Caco-2 (cell line): ENCODE results near the gene RPAP2. TPM values are rescaled to one million over a fixed set of nuclear protein-coding genes. Genes with fewer than 3 reads are reported as not detected.

ENCODE experiments used
- BruUV-seq: library from RNA; stranded (reverse); fragments of 400-500 nt; replicated peaks from 2 replicates; lab custom pipeline; 2021; lab: Mats Ljungman, UMichigan
- CTCF ChIA-PET: fragments of 300-600 bp; sonication (Branson Sonifier 250); formaldehyde crosslinking; loops from one replicate; lab custom pipeline; 2022; ENCODE audit warnings: antibody characterized with exemption; lab: Charles Lee
- POLR2A ChIA-PET: fragments of 300-600 bp; sonication (Branson Sonifier 250); formaldehyde crosslinking; loops from one replicate; lab custom pipeline; 2022; ENCODE audit warnings: antibody characterized with exemption; lab: Charles Lee
- DNase-seq, 2 experiments: peaks; one replicate each; pipeline versions ENCODE4 v3.0.0 to v3.0.0-alpha.2; 2020 to 2022
- H3K27me3 ChIP-seq: replicated peaks from 2 replicates; pipeline ENCODE4 v1.6.0; 2011; ENCODE audit warnings: low read length; ENCODE audit not compliant: control insufficient read depth, insufficient read depth
- H3K36me3 ChIP-seq: 2 replicates; pipeline ENCODE4 v1.5.1; 2011; ENCODE audit warnings: low read length; ENCODE audit not compliant: control insufficient read depth, insufficient read depth
- H3K4me1 ChIP-seq: fragments of 250-450 bp; sonication (Bioruptor Pico); 2 replicates; pipeline ENCODE4 v1.5.1; 2020; ENCODE audit warnings: mild to moderate bottlenecking
- H3K4me3 ChIP-seq: 2 replicates; pipeline ENCODE4 v1.5.1; 2011; ENCODE audit warnings: low read depth, mild to moderate bottlenecking, control low read depth, low read length
- H3K9me3 ChIP-seq: fragments of 250-450 bp; sonication (Bioruptor Pico); 2 replicates; pipeline ENCODE4 v1.5.1; 2020; ENCODE audit warnings: mild to moderate bottlenecking, moderate library complexity
- H3K27ac Mint-ChIP-seq: one replicate; pipeline ENCODE4 v1.8.0; 2022; ENCODE audit warnings: mixed read lengths; ENCODE audit not compliant: unreplicated experiment
- H3K27me3 Mint-ChIP-seq: one replicate; pipeline ENCODE4 v1.8.0; 2022; ENCODE audit warnings: mixed read lengths; ENCODE audit not compliant: insufficient read depth, unreplicated experiment
- H3K36me3 Mint-ChIP-seq: one replicate; pipeline ENCODE4 v1.8.0; 2022; ENCODE audit warnings: mild to moderate bottlenecking, mixed read lengths; ENCODE audit not compliant: insufficient read depth, unreplicated experiment
- H3K4me1 Mint-ChIP-seq: one replicate; pipeline ENCODE4 v1.8.0; 2022; ENCODE audit warnings: low read depth, mixed read lengths; ENCODE audit not compliant: unreplicated experiment
- H3K4me3 Mint-ChIP-seq: one replicate; pipeline ENCODE4 v1.8.0; 2022; ENCODE audit warnings: mild to moderate bottlenecking, moderate library complexity, mixed read lengths; ENCODE audit not compliant: unreplicated experiment
- H3K9me3 Mint-ChIP-seq: one replicate; pipeline ENCODE4 v1.8.0; 2022; ENCODE audit warnings: mixed read lengths; ENCODE audit not compliant: unreplicated experiment
- CTCF ChIP-seq, 2 experiments: fragments of 200-600 bp in 1 of 2; IDR thresholded peaks; 1 replicate in 1 of 2; 2 replicates in 1 of 2; pipeline versions ENCODE4 v1.5.1 to v1.8.0; 2011 to 2022; ENCODE audit warnings: antibody characterized with exemption in 1 of 2, control low read depth in 1 of 2, inconsistent platforms in 1 of 2, low read depth in 1 of 2, low read length in 1 of 2, mild to moderate bottlenecking in 1 of 2, moderate library complexity in 1 of 2; ENCODE audit not compliant: insufficient read depth in 1 of 2, severe bottlenecking in 1 of 2, unreplicated experiment in 1 of 2
- intact Hi-C: fragments of 100-400 bp; cut with micrococcal nuclease; formaldehyde crosslinking; loops from one replicate; pipeline ENCODE4 v1.10.0; 2022; ENCODE audit not compliant: unreplicated experiment
- total RNA-seq: library from RNA; stranded (reverse); gene quantifications from 2 replicates; pipeline ENCODE4 v1.2.3, GENCODE V29; 2022

RPAP2 gene
- total RNA-seq, 1 experiment from 2014 or later = 16.8 TPM

DNA sequence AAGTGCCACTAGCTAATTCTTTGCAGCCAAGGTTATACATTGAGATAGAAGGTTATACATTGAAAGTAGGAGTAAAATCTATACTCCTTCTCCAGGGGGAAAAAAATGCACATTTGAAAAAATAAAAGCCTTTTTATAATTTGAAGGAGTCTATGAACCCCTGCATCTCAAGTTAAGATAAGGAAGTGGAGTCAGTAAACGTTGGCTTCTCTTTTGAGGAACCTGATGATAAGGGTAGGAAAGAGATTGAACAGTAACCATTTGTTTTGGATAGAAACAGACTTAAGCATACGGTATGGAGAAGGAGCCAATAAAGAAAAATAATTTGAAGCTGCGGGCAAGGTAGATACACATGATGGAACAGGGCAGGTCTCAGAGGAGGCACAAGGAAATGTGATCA, 64.1 kb downstream of the RPAP2 start:
- Mint-ChIP-seq H3K4me3 (no peak overlapping the region), H3K36me3 (peaks cover 6% of the 10 kb centered on the region), H3K4me1 (no peaks in the 10 kb centered on the region), H3K27ac (no peak overlapping the region), H3K9me3 (no peaks in the 10 kb centered on the region), H3K27me3 (no peaks in the 10 kb centered on the region)
- TF ChIP-seq CTCF (IDR thresholded peaks at IDR 0.05; ENCODE audit: insufficient read depth in 1 of 2, low read depth in 1 of 2, low read length in 1 of 2, severe bottlenecking in 1 of 2, unreplicated experiment in 1 of 2) = no peak
- Histone ChIP-seq H3K27me3 (no peaks in the 10 kb centered on the region), H3K4me3 (no peak overlapping the region), H3K9me3 (no peaks in the 10 kb centered on the region), H3K36me3 (no peaks in the 10 kb centered on the region), H3K4me1 (no peaks in the 10 kb centered on the region)
- intact Hi-C loops = loop anchor here (10.0 kb wide), 1 partner anchor 122 kb away; the partner anchor contains the start of gene GFI1
- BruUV-seq = no TSS peak
- CTCF ChIA-PET = no interaction called here
- DNase-seq = no peak
- POLR2A ChIA-PET = no interaction called here

DNA sequence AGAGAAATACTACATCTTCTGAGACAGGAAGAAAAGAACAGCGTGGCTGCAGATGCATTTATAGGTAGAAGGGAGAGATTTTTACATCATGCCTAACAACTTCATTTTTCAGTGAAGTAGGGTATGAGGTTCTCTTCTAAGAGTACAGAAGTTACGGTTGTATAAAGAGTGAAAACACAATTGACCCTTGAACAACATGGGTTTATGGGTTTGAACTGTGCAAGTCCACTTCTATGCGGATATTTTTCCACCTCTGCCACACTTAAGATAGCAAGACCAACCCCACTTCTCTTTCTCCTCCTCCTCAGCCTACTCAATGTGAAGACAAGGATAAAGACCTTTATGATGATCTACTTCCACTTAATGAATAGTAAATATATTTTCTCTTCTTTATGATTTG, 64.5 kb downstream of the RPAP2 start:
- H3K36me3 Mint-ChIP-seq = peaks cover 6% of the 10 kb centered on the region
- H3K27me3 ChIP-seq = no peaks in the 10 kb centered on the region
- DNase-seq = no peak
- H3K9me3 Mint-ChIP-seq = no peaks in the 10 kb centered on the region
- H3K4me3 Mint-ChIP-seq = no peak overlapping the region
- H3K4me3 ChIP-seq = no peak overlapping the region
- TF ChIP-seq CTCF (IDR thresholded peaks at IDR 0.05; ENCODE audit: insufficient read depth in 1 of 2, low read depth in 1 of 2, low read length in 1 of 2, severe bottlenecking in 1 of 2, unreplicated experiment in 1 of 2) = no peak
- no peaks in the 10 kb centered on the region for H3K4me1 ChIP-seq
- intact Hi-C loops = loop anchor here (10.0 kb wide), 1 partner anchor 121 kb away; the partner anchor contains the start of gene GFI1
- no peak overlapping the region for H3K27ac Mint-ChIP-seq
- H3K9me3 ChIP-seq = no peaks in the 10 kb centered on the region
- no TSS peak for BruUV-seq
- H3K27me3 Mint-ChIP-seq = no peaks in the 10 kb centered on the region
- H3K36me3 ChIP-seq = no peaks in the 10 kb centered on the region
- ChIA-PET CTCF (no interaction called here), POLR2A (no interaction called here)
- no peaks in the 10 kb centered on the region for H3K4me1 Mint-ChIP-seq

DNA sequence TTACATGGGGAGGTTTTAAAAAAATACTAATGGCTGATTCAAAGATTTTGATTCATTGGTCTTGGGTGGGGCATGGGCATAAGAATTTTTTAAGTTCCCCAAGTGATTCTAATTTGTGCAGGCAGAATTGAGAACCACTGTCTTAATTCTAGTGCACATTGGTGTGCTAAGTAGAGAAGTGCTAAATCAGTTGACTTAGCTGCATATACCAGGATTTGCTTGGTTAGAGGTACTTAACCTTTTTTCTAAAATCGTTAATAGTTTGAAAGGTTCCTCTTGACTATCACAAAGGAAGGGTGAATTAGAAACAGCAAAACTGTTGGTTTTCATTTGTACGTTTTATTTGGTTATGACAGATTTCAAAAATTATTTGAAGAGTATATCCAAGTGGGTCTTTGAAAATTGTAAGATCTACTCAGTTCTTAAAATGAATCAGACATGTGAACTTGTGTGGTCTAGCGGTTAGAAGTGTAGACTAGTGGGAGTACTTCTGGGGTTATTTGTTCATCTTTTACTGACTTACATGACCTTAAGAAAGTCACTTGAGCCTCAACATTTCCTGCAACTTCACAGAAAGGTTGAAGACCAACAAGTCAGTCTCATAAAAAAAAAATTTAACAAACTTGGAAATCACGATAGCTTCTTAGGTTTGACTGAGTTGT, 66.7 kb downstream of the RPAP2 start:
- H3K27ac Mint-ChIP-seq = no peak overlapping the region
- H3K4me3 ChIP-seq = no peak overlapping the region
- intact Hi-C loops = loop anchor here (10.0 kb wide), 1 partner anchor 119 kb away; the partner anchor contains the start of gene GFI1
- no peaks in the 10 kb centered on the region for H3K4me1 Mint-ChIP-seq
- no peaks in the 10 kb centered on the region for H3K36me3 ChIP-seq
- ChIA-PET CTCF (no interaction called here), POLR2A (no interaction called here)
- H3K27me3 Mint-ChIP-seq = no peaks in the 10 kb centered on the region
- no peaks in the 10 kb centered on the region for H3K27me3 ChIP-seq
- no peak for DNase-seq
- peaks cover 6% of the 10 kb centered on the region for H3K36me3 Mint-ChIP-seq
- no peak for TF ChIP-seq CTCF (IDR thresholded peaks at IDR 0.05; ENCODE audit: insufficient read depth in 1 of 2, low read depth in 1 of 2, low read length in 1 of 2, severe bottlenecking in 1 of 2, unreplicated experiment in 1 of 2)
- no peaks in the 10 kb centered on the region for H3K9me3 Mint-ChIP-seq
- H3K4me3 Mint-ChIP-seq = no peak overlapping the region
- BruUV-seq = no TSS peak
- H3K9me3 ChIP-seq = no peaks in the 10 kb centered on the region
- H3K4me1 ChIP-seq = no peaks in the 10 kb centered on the region
